CD4-positive, alpha-beta T cell (primary cell): ENCODE measurements around the gene GPC5. TPM values are rescaled to one million over a fixed set of nuclear protein-coding genes. Genes with fewer than 3 reads are reported as not detected.

Source experiments
- ATAC-seq: fragments of 200-7000 bp; cut with Tn5 transposase; one replicate; pipeline ENCODE4 v1.10.0; 2022; ENCODE audit warnings: mild to moderate bottlenecking; ENCODE audit not compliant: poor library complexity
- CTCF ChIA-PET: fragments of 350-600 bp; sonication (Branson Sonifier 250); formaldehyde crosslinking; loops from one replicate; lab custom pipeline; 2021; ENCODE audit warnings: antibody characterized with exemption, inconsistent platforms; lab: Charles Lee
- POLR2A ChIA-PET: fragments of 350-600 bp; sonication (Branson Sonifier 250); formaldehyde crosslinking; loops from one replicate; lab custom pipeline; 2021; ENCODE audit warnings: antibody characterized with exemption, inconsistent platforms; lab: Charles Lee
- DNase-seq, 14 experiments: peaks; one replicate each; pipeline ENCODE4 v3.0.0-alpha.2; 2013 to 2020; ENCODE audit warnings: mixed read lengths in 2 of 14
- H3K27ac ChIP-seq, 2 donors: one replicate each; pipeline versions ENCODE4 v1.5.1 to v1.7.0; 2013; ENCODE audit warnings: low read length in 2 of 2, low read depth in 1 of 2, mild to moderate bottlenecking in 1 of 2
- H3K27me3 ChIP-seq, 2 experiments: 1 replicate in 1 of 2; 2 replicates in 1 of 2; pipeline versions ENCODE4 v1.6.1 to v1.7.0; 2013; ENCODE audit warnings: low read length in 2 of 2, control low read depth in 1 of 2, mild to moderate bottlenecking in 1 of 2, moderate library complexity in 1 of 2; ENCODE audit not compliant: insufficient read depth in 2 of 2, control insufficient read depth in 1 of 2
- H3K36me3 ChIP-seq: one replicate; pipeline ENCODE4 v1.6.1; 2013; ENCODE audit warnings: low read length, control low read depth; ENCODE audit not compliant: insufficient read depth
- H3K4me1 ChIP-seq: one replicate; pipeline ENCODE4 v1.6.1; 2013; ENCODE audit warnings: low read length, control low read depth; ENCODE audit not compliant: insufficient read depth
- H3K4me3 ChIP-seq: one replicate; pipeline ENCODE4 v1.5.1; 2013; ENCODE audit warnings: mild to moderate bottlenecking, low read length, moderate library complexity
- H3K9me3 ChIP-seq, 2 experiments: 1 replicate in 1 of 2; 2 replicates in 1 of 2; pipeline versions ENCODE4 v1.6.1 to v1.7.0; 2013; ENCODE audit warnings: low read length in 2 of 2, mild to moderate bottlenecking in 2 of 2, control low read depth in 1 of 2, moderate library complexity in 1 of 2; ENCODE audit not compliant: control insufficient read depth in 1 of 2, insufficient read depth in 1 of 2
- H3K27ac Mint-ChIP-seq: one replicate; pipeline ENCODE4 v1.8.0; 2020; ENCODE audit warnings: mixed read lengths
- H3K27me3 Mint-ChIP-seq: one replicate; pipeline ENCODE4 v1.8.0; 2021; ENCODE audit warnings: mixed read lengths
- H3K36me3 Mint-ChIP-seq: one replicate; pipeline ENCODE4 v1.8.0; 2021; ENCODE audit warnings: low read depth, mixed read lengths
- H3K4me1 Mint-ChIP-seq: one replicate; pipeline ENCODE4 v1.8.0; 2021; ENCODE audit warnings: low read depth, mixed read lengths
- H3K4me3 Mint-ChIP-seq: one replicate; pipeline ENCODE4 v1.8.0; 2020; ENCODE audit warnings: mild to moderate bottlenecking, mixed read lengths
- H3K9me3 Mint-ChIP-seq: one replicate; pipeline ENCODE4 v1.8.0; 2020; ENCODE audit warnings: mixed read lengths
- CTCF ChIP-seq: fragments of 200-600 bp; IDR thresholded peaks from one replicate; pipeline ENCODE4 v1.8.0; 2022; ENCODE audit warnings: antibody characterized with exemption, mild to moderate bottlenecking
- intact Hi-C, 2 experiments: fragments of 100-400 bp; cut with DNase I in 1 of 2; cut with micrococcal nuclease in 1 of 2; formaldehyde crosslinking; loops; one replicate each; pipeline versions ENCODE4 v1.15.1 to v1.9.0; 2023 to 2025; cut with DNase I, micrococcal nuclease
- total RNA-seq, 174 experiments: library from RNA in 2 of 174; stranded (reverse) in 2 of 174; gene quantifications; one replicate each; pipeline ENCODE4 v1.2.3 and lab custom pipeline; 2021 to 2026

GPC5 gene
- total RNA-seq, 2 experiments from 2014 or later = not detected

GRCh38 chr13:92487238-92487637, 1088.8 kb downstream of the GPC5 start:
- Mint-ChIP-seq H3K27ac (no peak overlapping the region), H3K9me3 (peaks cover 2% of the 10 kb centered on the region), H3K4me3 (no peak overlapping the region), H3K4me1 (no peaks in the 10 kb centered on the region), H3K27me3 (no peaks in the 10 kb centered on the region), H3K36me3 (no peaks in the 10 kb centered on the region)
- no peak for ATAC-seq
- DNase-seq = no peak
- intact Hi-C loops = no loop called here
- no peaks in the 10 kb centered on the region for H3K27me3 ChIP-seq
- POLR2A ChIA-PET = no interaction called here
- H3K9me3 ChIP-seq = no peaks in the 10 kb centered on the region
- TF ChIP-seq CTCF = no peak
- no peaks in the 10 kb centered on the region for H3K36me3 ChIP-seq
- H3K4me1 ChIP-seq = no peaks in the 10 kb centered on the region
- CTCF ChIA-PET = no interaction called here
- no peak overlapping the region for H3K27ac ChIP-seq
- no peak overlapping the region for H3K4me3 ChIP-seq

- Mint-ChIP-seq H3K4me3 (no peak overlapping the region), H3K27ac (no peak overlapping the region), H3K27me3 (no peaks in the 10 kb centered on the region), H3K9me3 (peaks cover 2% of the 10 kb centered on the region), H3K4me1 (no peaks in the 10 kb centered on the region), H3K36me3 (no peaks in the 10 kb centered on the region)
- Histone ChIP-seq H3K27ac (no peak overlapping the region), H3K9me3 (no peaks in the 10 kb centered on the region), H3K27me3 (no peaks in the 10 kb centered on the region), H3K4me3 (no peak overlapping the region), H3K36me3 (no peaks in the 10 kb centered on the region), H3K4me1 (no peaks in the 10 kb centered on the region)
- ATAC-seq = no peak
- no peak for DNase-seq
- no peak for TF ChIP-seq CTCF
- ChIA-PET CTCF (no interaction called here), POLR2A (no interaction called here)
- intact Hi-C loops = no loop called here
These were observed 1089.9 kb downstream of the GPC5 start for GRCh38 chr13:92488249-92488852.

- Mint-ChIP-seq H3K36me3 (no peaks in the 10 kb centered on the region), H3K27me3 (no peaks in the 10 kb centered on the region), H3K4me3 (no peak overlapping the region), H3K9me3 (peaks cover 2% of the 10 kb centered on the region), H3K4me1 (no peaks in the 10 kb centered on the region), H3K27ac (no peak overlapping the region)
- ATAC-seq (no peak), DNase-seq (no peak)
- ChIA-PET POLR2A (no interaction called here), CTCF (no interaction called here)
- intact Hi-C loops = no loop called here
- Histone ChIP-seq H3K27me3 (no peaks in the 10 kb centered on the region), H3K9me3 (peaks cover 0 to 4% of the 10 kb centered on the region in 2 experiments), H3K4me3 (no peak overlapping the region), H3K27ac (no peak overlapping the region), H3K4me1 (no peaks in the 10 kb centered on the region), H3K36me3 (no peaks in the 10 kb centered on the region)
- TF ChIP-seq CTCF = no peak
These were observed 1093.4 kb downstream of the GPC5 start for GRCh38 chr13:92491839-92492238.
